Left cardiac atrium (tissue), 4 donors: ENCODE measurements around the gene ENTPD7. TPM values are rescaled to one million over a fixed set of nuclear protein-coding genes. Genes with fewer than 3 reads are reported as not detected.
"Not testable (repeated sequence)": the region's sequence is repeated elsewhere in the genome, so short reads cannot be mapped to it uniquely, and the experiment has no call there.

Experiments
- ATAC-seq, 2 donors: fragments of 200-7000 bp; cut with Tn5 transposase; one replicate each; pipeline ENCODE4 v1.9.1; 2020; ENCODE audit warnings: mild to moderate bottlenecking in 2 of 2, moderate library complexity in 2 of 2
- DNase-seq: peaks from one replicate; pipeline ENCODE4 v3.0.0-alpha.2; 2020
- intact Hi-C, 2 donors: fragments of 100-400 bp; cut with DNase I; formaldehyde crosslinking; loops; one replicate each; pipeline versions ENCODE4 v1.14.1 to v1.15.1; 2022 to 2023
- long read RNA-seq: library from polyadenylated mRNA; unstranded; transcript quantifications from one replicate; pipeline ENCODE4 v2.0.0, GENCODE V29; 2021
- total RNA-seq, 2 donors: library from RNA; stranded (reverse); fragmentation: NEBNext Ultra II Directional; extraction: Animal tissue kit (Norgen Biotek cat#: 25700); gene quantifications; one replicate each; pipeline ENCODE4 v1.2.1, GENCODE V29; 2021
- donor health status: DM: no; HTN: yes; CAD: no.
- donor health status: DM: no; HTN: yes; CAD: no; lungs with severe emphysema.
- donor health status: DM: yes; HTN: yes; CAD: no.
- donor health status: Dilated cardiomyopathy.

Gene ENTPD7, protein sequence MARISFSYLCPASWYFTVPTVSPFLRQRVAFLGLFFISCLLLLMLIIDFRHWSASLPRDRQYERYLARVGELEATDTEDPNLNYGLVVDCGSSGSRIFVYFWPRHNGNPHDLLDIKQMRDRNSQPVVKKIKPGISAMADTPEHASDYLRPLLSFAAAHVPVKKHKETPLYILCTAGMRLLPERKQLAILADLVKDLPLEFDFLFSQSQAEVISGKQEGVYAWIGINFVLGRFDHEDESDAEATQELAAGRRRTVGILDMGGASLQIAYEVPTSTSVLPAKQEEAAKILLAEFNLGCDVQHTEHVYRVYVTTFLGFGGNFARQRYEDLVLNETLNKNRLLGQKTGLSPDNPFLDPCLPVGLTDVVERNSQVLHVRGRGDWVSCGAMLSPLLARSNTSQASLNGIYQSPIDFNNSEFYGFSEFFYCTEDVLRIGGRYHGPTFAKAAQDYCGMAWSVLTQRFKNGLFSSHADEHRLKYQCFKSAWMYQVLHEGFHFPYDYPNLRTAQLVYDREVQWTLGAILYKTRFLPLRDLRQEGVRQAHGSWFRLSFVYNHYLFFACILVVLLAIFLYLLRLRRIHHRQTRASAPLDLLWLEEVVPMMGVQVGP
- 1 to 10 TPM; 3.0 to 6.2 TPM for total RNA-seq
- long read RNA-seq, partial matches to known transcripts, result 0 of 2 reads
- long read RNA-seq, other reads (novel, unspliced or antisense), result 0 of 2 reads

DNA sequence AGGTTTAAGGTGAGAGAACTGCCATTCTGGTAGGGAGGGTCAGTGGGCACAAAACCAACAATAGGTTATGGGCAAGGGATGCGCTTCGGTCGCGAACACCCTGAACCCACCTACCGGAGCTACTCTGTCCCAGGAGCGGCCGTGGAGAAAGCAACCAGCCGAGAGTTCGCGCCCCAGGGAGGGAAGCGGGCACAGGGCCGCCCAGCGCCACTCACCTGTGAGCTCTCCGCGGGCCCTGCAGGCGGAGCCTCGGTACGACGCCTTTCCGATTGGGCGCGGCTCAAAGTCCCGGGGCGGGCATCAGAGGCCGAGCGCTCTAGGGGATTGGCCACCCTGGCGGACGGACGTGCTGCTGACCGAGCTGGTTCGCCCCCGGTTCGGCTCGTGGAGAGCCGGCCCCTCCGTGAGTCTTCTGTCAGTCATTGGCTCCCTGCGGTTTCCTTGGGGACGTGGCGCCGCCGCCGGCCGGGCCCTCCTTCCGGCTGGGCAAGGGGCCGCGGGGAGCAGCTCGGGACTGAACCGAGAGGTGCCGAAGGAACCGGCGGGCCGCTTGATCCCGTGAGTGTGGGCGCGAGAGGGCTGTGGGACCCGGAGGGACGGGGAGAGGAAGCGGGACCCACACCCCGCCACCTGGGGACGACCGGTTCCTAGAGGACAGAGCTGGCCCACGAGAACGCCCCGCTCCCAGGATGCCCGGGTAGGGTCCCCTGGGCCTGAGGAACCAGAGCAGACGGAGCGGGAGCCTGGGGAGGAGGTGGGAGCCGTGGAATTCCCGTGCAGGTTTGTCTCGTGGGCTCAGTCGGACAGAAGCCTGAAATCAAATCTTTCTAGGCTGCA is at the start of gene ENTPD7:
Gene ENTPD7, plus strand, starts transcription at position 479 of the 837 bp plus-strand sequence. CDS start 448 bp downstream, outside the sequence.
- DNase-seq, result peak; percentile 97
- ATAC-seq, result peak; percentile 100
- intact Hi-C loops, result loop anchor here in 1 of 2 donors (5.0 kb wide), 1 partner anchor 37 kb away; the partner anchor contains the start of gene SLC25A28

DNA sequence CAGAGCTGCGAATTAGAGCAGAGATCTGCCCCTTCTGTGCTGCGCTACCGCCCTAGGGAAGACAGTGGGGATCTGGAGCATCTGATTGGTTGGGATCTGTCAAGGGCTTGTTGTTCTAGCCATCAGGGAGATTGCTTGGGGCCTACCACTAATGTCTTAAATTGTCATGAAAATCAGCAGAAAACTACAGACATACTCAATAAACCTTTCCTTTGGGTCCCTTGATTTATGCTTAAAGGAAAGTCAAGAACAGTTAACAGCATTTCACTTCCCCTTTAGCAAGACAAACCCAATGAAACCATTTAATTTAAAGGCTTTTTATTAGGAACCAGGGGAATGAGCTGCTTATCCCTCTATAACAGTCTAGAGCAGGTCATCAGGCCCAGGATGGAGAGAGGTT is 49.1 kb upstream of the ENTPD7 start:
- DNase-seq (no peak), ATAC-seq (no peak)
- intact Hi-C loops, result loop anchor here (5.0 to 10.0 kb wide), 3 partner anchors 173 to 1145 kb away; no protein-coding TSS in a partner anchor

DNA sequence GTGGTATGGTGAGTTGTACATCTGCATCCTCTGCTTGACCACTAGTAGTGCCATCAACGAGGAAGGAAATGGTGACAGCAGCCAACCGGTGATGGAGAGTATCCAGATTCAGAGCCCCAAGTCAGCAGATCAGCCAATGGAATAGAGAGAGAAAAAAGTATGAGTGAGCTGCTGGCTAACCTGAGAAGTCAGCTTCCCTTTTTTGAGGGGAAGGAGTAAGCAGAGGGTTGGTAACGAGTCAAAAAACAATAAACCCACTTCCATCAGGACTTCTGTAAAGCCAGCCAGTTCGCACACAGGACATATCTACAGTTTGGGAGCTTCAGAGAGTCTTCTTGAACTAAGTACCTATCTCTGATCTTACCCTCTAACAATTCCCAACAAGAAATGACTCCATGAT is 48.0 kb upstream of the ENTPD7 start:
- intact Hi-C loops, result loop anchor here (5.0 to 10.0 kb wide), 3 partner anchors 174 to 1147 kb away; no protein-coding TSS in a partner anchor
- ATAC-seq, result no peak
- DNase-seq, result no peak

DNA sequence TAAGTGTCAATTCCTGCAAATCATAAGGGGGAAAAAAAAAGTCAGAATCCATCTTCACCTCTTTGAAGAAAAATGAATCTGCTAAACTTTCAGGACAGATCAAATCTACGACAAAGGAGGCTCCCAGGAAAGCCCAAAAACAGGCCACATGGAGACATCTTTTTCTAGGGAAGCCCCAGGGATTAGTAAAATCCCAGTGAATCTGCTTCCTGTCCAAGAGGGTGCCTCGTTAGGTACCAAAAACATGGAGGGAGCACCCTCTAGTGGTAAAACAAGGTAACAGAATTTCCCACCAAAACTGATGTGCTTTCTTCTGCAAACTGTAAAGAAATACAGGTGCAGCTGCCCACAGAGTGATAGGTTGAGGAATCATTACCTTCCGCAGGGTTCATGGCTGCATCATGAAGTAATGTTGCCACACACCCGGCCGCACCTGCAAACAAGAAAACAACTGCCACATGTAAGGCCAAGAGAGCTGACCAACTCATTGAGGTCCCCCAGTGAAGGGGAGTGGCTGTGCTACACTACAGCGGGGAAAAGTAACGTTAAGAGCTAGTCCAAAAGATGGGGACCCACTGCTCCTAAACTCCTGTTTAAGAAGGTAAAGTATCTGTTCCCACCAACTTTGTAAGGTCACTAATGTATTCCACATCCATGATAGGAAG is 47.0 kb upstream of the ENTPD7 start:
- intact Hi-C loops, result loop anchor here (2.0 to 10.0 kb wide), 4 partner anchors 175 to 1147 kb away; no protein-coding TSS in a partner anchor
- ATAC-seq, result peak; percentile 62 to 69

DNA sequence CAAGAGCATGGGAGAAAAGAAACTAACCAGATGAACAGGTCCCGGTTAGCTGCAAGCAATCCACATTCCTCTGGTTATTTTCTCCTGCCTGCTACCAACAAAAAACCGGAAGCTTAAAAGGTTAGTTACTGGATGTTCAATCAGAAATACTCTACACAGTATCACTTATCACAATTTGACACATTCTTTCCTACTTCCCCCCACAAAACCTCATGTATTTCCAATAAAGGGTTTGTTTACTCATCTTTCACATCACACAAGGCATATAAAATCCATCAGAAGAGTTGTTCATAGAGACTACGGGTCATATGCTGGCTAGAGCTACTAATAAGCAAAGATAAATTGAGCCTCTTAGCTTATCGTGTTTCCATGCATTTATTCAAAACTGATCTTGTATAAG is 43.9 kb upstream of the ENTPD7 start:
- no peak for DNase-seq
- no peak for ATAC-seq
- intact Hi-C loops, result loop anchor here in 1 of 2 donors (10.0 kb wide), 1 partner anchor 1151 kb away; no protein-coding TSS in a partner anchor

More for the DNA sequence above, 47.0 kb upstream of the ENTPD7 start:
- DNase-seq, result no peak

DNA sequence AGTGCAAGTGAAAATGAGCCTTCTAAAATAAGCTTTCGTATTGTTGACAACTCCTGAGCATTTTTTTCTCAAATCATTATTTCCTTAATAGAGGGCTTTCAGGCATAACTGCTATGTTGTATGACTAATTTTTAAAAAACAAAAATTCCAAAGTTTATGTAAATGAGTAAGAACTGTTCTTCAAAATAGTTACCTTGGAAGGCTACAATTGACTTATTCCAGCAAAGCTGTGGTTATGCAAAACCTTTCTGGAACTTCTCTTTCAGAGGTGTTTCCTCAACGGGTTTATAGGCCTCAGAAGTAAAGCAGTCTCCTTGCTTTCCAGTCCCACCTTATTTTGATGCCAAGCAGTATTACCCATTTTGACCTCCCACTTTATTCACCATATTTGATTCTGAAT is 41.6 kb upstream of the ENTPD7 start:
- DNase-seq (no peak), ATAC-seq (no peak)
- intact Hi-C loops, result loop anchor here in 1 of 2 donors (10.0 kb wide), 1 partner anchor 1153 kb away; no protein-coding TSS in a partner anchor

DNA sequence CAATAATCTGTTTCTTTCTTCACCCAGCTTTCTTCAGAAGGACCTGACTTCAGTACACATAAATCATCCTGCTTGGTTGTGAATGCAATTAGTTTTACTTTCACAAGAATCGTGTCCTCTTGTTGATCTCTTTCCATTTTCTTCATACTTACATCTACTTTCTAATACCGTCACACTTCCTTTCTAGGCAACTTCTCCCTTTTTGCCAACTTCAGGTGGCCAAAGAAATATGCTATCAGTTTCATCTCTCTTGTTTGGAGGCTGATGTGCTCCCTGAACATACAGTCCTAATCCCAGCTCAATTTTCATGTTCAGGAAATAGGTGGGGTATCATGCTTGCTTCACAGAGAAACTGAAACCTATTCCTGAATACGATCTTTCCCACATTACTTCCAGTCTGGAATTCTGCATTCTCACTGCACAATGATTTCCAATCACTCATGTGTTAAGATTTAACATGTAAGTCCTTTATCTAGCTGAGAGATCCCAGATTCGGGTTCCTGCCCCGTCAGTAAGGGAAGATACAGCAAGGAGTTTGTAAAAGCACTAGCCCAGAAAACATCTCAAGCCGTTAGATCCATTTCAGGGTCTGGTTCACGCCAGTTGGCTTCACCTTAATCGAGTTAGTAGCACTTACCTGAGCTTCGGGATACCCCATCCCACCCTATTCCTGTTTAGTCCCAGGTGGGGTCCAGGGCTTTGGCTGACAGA is 40.1 kb upstream of the ENTPD7 start:
- intact Hi-C loops, result loop anchor here in 1 of 2 donors (10.0 kb wide), 1 partner anchor 1154 kb away; no protein-coding TSS in a partner anchor
- DNase-seq, result no peak
- no peak for ATAC-seq

DNA sequence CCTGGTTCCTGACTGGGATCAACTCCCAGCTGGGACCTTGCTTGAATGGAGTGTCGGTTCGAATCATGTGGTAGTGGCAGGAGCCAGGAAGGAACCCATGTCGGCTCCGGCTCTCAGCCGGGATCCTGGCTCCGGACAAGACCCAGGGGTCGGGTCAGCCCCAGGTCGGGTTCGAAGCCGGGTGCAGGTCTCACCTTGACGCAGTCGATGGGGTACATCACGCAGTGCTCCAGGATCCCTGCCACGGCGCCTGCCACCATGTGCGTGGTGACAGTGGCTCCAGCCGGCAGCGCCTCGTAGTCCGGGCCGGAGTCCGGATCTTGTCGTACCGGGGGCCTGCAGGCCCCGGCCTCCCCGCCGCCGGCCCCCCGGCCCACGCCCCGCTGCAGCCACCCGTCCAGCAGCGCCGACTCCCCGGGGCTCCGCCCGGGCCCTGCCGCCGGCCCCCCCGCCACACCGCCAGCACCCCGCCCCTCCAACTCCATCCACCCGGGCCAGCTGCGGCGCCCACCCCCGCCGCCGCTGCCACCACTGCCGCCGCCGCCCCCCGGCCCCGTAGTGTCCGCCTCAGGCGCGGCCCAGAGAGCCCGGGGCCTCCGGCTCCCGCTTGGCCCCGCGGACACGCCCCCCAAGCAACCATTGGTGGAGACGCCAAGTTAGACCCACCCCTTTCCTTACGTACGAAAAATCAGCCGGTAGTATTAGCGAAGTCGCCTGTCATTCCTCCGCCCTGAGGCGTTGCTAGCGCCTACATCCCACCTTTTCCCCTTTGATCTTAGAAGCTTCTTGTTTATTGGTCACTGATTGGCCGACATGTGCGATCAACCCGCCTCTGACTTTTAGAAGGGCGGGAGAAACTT is 39.2 kb upstream of the ENTPD7 start, which contains the start of gene SLC25A28:
Gene SLC25A28, minus strand, starts transcription at position 589 of the 860 bp plus-strand sequence. Its CDS starts 104 bp downstream, at position 485.
- ATAC-seq (peak; percentile 87 to 90), DNase-seq (peak; percentile 57)
- intact Hi-C loops, result loop anchor here (5.0 to 10.0 kb wide), 3 partner anchors 37 to 1155 kb away; partner anchors contain the start of gene ENTPD7 (in 1 of the 2)

DNA sequence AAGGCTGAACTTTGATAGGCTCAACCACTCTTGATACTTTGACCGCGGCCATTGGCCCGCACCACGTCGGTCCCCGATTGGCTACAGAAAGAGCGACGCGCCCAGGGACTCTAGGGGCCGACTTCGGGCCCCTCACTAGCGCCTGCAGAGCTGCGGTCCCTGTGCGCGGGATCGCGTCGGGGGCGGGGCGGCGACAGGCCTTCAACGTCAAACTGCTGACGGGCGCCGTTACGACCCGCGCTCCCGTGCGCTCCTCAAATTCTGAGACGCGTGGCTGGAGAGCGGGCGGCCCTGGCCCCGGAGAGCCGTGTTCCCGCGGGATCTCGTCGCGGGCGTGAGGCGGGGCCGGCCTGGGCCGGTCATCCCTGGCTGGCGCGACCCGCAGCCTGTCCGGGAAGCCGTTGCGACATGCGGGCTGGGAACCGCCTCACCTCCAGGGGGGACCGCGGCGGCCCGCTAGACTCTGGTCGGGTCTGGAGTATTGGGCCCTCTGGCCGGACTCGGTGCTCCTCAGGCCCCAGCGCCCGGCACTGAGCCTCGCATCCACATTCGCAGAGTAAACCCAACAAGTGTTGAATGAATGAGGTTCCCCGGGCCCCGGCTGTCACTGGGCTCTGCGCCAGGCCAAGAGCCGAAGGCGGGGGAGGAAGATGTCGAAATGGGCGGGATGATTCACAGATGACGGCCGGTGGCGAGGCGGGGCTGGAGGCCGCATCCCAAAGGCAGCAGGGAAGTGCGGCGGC is 38.4 kb upstream of the ENTPD7 start:
- intact Hi-C loops, result loop anchor here (5.0 to 10.0 kb wide), 2 partner anchors 36 to 94 kb away; partner anchors contain the start of gene ENTPD7 (in 1 of the 2)
- ATAC-seq, result peak; percentile 93 to 95
- DNase-seq, result peak; percentile 96

DNA sequence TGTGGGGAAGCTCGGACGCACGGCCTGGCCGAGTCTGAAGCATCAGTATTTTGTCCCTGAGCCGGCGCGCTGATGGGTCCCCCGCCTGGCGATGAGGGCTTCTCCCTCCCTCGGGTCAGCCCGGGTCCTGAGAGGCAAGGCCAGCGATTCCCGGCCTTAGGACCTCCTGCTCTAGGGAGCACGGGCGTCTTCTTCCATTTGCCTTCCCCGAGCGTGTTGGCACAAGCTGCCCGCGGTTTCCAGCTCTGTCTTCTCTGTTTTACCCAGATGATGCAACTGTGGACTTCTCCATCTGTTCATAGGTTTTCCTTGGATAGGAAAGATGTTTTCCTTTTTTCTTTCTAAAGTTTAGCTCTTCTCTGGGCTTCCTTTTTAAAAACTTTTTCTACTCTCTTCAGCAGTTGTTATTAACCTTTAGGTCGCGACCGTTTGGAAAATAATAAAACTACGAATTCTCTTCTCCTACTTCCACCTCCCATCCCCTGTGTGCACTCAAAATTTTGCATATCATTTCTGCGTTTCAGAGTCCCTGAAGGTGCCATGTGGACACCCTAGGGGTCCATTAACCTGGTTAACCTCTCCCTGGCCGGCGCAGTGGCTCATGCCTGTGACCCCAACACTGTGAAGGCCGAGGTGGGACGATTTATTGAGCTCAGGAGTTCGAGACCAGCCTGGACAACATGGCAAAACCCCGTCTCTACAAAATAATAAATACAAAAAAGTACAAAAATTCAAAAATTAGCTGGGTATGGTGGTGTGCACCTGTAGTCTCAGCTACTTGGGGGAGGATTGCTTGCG is 37.7 kb upstream of the ENTPD7 start:
- intact Hi-C loops, result loop anchor here (5.0 to 10.0 kb wide), 2 partner anchors 36 to 93 kb away; partner anchors contain the start of gene ENTPD7 (in 1 of the 2)
- ATAC-seq (peak; percentile 7 to 29), DNase-seq (no peak)

DNA sequence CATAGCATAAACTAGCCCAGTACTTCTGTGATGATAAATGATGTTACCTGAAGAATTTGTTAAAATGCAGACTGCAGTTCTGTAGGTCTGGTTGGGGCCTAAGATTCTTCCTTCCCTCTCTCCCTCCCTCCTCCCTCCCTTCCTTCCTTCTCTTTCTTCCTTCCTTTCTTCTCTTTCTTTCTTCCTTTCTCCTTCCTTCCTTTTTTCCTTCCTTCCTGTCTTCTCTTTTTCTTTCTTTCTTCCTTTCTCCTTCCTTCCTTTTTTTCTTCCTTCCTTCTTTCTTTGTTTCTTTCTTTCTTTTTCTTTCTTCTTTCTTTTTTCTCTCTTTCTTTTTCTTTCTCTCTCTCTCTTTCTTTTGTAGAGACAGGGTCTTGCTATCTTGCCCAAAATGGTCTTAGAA is 35.4 kb upstream of the ENTPD7 start:
- intact Hi-C loops, result loop anchor here (5.0 to 10.0 kb wide), 2 partner anchors 33 to 91 kb away; partner anchors contain the start of gene ENTPD7 (in 1 of the 2)
- no peak for ATAC-seq
- DNase-seq, result no peak

DNA sequence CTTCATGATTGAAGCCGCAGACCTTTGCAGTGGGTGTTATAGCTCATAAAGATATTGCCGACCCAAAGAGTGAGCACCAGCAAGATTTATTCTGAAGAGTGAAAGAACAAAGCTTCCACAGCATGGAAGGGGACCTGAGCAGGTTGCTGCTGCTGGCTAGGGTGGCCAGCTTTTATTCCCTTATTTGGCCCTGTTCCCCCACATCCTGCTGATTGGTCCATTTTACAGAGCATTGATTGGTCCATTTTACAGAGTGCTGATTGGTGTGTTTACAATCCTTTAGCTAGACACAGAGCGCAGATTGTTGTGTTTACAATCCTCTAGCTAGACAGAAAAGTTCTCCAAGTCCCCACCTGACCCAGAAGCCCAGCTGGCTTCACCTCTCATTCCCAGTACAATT is 34.2 kb upstream of the ENTPD7 start:
- DNase-seq, ATAC-seq: not testable (repeated sequence)
- intact Hi-C loops, result loop anchor here (10.0 kb wide), 1 partner anchor 90 kb away; no protein-coding TSS in a partner anchor

DNA sequence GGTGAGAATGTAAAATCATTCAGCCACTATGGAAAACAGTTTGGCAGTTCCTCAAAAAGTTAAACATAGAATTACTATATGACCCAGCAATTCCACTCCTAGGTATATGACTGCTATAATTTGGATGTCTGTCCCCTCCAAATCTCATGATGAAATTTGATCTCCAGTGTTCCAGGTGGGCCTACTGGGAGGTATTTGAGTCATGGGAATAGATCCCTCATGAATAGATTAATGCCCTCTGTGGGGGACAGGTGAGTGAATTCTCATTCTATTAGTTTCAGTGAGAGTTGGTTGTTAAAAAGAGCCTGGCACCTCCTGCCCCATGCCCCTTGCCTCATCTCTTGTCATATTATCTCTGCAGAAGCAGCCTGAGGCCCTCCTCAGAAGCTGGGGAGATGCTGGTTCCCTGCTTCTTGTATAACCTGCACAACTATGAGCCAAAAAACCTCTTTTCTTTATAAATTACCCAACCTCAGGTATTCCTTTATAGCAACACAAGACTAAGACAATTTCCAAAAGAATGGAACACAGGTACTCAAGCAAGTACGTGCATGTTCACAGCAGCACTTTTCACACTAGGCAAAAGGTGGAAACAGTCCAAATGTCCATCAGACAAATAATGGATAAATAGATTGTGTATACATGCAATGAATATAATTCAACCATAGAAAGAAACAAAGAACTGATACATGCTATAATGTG is 30.2 kb upstream of the ENTPD7 start:
- ATAC-seq (no peak), DNase-seq (no peak)
- intact Hi-C loops, result loop anchor here (10.0 kb wide), 1 partner anchor 86 kb away; no protein-coding TSS in a partner anchor

DNA sequence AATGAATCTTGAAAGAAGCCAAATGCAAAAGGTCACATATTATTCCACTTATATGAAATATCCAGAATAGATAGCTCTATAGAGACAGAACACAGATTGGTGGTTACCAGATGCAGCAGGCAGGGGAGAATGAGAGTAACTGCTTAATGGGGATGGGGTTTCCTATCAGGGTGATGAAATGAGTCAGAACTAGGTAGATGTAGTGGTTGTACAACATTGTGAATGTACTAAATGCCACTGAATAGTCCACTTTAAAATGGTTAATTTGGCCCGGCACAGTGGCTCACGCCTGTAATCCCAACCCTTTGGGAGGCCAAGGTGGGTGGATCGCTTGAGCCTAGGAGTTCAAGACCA is 29.7 kb upstream of the ENTPD7 start:
- ATAC-seq, result no peak
- intact Hi-C loops, result loop anchor here (10.0 kb wide), 1 partner anchor 85 kb away; no protein-coding TSS in a partner anchor

More for the DNA sequence above, 29.7 kb upstream of the ENTPD7 start:
- DNase-seq, result no peak
